NCI-H187 treated with DMSO at 0.1 percent for 48 hours (cell line): ENCODE data around the gene LHFPL3.
"Not testable (repeated sequence)": the region's sequence is repeated elsewhere in the genome, so short reads cannot be mapped to it uniquely, and the experiment has no call there.

Experiments
- DNase-seq: peaks from one replicate; lab custom pipeline; 2025; lab: John Stamatoyannopoulos, UW

The LHFPL3 gene

DNA sequence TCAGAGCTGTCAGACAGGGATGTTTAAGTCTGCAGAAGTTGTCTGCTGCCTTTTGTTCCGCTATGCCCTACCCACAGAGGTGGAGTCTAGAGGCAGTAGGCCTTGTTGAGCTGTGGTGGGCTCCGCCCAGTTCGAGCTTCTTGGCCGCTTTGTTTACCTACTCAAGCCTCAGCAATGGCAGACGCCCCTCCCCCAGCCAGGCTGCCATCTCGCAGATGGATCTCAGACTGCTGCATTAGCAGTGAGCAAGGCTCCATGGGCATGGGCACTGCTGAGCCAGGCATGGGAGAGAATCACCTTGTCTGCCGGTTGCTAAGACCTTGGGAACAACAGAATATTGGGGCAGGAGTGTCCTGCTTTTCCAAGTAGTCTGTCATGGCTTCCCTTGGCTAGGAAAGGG, 267.2 kb downstream of the LHFPL3 start:
- DNase-seq = not testable (repeated sequence)

DNA sequence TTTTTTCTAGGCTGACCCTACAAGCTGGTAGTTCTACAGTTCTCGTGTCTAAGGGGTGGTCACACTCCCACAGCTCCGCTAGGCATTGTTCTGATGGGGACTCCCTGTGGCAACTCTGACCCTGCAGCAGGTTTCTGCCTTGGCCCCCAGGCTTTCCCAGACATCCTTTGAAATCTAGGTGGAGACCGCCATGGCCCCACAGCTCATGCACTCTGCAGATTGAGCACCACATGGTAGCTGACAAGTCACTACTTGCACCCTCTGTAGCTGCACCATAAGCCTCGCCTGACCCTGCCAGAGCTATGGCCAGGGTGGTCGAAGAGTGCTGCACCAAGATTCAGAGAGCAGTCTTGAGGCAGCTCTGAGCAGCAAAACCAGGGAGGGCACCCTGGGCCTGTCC, 275.6 kb downstream of the LHFPL3 start:
- no peak for DNase-seq

GRCh38 chr7:104604706-104605105, 276.3 kb downstream of the LHFPL3 start:
- DNase-seq = no peak

DNA sequence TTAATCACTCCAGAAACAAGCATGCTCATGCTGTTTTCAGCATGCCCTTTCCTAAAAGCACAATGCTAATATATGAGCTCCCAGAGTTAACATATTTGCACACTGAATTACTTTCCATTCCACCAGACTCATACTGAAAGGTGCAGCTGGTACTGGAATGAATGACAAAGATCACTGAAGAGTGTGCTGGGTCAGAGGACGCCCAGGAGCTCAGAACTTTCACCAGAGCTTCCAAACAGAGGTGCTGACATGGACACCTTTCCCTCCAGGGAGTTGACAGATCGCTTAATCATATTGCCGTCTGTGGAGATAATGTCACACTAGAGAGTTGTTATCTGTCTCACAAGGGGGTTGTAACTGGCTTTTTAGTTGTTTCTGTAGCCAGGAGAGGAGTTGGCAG, 292.9 kb downstream of the LHFPL3 start:
- no peak for DNase-seq

GRCh38 chr7:104625956-104626355, 297.6 kb downstream of the LHFPL3 start:
- no peak for DNase-seq

DNA sequence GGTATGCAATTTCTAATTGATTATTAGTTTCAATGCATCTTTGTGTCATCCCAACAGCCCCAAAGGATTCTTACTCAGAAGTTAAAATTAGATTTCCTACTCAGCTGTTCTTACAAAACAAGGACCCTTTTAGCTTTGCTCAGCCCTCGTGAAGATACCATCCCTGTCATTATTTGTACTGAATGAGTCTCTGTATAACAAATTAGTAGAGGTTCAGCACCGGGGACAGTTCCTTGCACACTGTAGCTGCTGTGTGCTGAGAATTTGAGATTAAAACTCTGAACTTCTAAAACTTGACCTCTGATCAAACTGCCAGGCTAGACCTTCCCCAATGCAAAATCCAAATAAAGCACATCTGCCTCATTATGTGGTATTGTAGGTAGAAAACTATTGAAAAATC, 299.1 kb downstream of the LHFPL3 start:
- DNase-seq = no peak

GRCh38 chr7:104628017-104628416, 299.6 kb downstream of the LHFPL3 start:
- no peak for DNase-seq

DNA sequence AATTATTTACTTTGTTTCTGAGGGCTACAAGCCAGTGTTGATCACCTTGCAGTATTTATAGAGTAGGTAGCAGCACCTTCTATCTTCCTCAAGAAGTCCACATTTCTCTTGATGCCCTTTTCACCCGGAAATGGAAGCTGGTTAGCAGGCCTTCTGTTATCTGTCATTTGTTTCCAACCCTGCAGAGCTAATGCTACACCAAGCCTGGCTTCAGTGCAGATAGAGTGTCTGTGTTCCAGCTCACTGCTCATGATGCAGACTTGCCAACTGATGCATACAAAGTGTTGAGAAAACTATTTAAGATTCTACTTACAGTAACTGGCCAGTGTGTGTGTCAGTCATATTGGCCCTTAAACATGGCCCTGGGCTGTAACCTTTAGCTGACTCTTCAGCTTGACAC, 301.0 kb downstream of the LHFPL3 start:
- no peak for DNase-seq

- no peak for DNase-seq
Measured at GRCh38 chr7:104640506-104640905, 312.1 kb downstream of the LHFPL3 start.

- no peak for DNase-seq
Measured at GRCh38 chr7:104642560-104642959, 314.2 kb downstream of the LHFPL3 start.

DNA sequence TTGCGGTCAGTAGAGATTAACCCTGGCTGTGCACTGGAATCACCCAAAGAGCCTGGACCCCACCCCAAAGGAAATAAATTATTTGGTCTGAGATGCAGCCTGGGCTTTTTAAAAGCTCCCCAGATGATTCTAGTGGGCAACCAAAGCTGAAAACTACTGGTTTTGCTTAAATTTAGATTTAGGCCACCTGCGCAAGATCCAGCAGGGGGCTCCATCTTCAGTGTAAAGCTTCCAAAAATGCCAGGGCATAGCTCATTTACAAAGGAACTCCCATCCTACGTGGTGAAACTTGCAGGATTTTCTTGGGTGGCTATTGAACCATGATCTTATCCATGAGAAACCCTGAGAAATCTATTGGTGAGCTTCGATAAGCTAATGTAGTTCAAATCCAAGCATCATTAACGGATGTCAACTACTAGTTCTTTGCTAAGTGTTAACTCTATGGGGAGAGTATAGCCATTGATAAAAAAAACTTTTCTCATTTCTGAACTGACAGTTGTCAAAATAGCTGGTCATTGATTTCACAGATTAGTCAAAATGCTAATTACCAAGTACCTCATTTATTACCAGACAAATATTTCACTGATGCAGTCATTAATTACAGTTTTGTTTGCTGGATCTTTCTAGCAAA, 315.3 kb downstream of the LHFPL3 start:
- no peak for DNase-seq

GRCh38 chr7:104650991-104651640, 322.7 kb downstream of the LHFPL3 start:
- no peak for DNase-seq

DNA sequence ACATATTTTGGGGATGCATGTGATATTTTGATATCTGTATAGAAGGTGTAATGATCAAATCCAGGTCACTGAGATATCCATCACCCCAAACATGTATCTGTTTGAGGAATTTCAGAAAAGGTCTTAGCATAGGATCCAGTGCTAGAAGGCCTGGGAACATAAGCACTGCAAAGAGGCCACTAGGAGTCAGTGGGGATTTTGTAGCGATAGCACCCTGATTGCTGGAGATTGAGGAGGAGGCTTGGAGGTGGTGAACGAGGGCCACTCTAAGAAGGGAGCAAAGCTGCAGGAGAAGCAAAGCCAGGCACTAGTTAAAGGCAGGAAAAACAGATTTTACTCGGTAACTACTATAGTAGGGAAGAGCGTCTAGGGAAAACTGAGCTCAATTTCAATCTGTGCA, 324.0 kb downstream of the LHFPL3 start:
- no peak for DNase-seq

- DNase-seq = no peak
Measured at GRCh38 chr7:104652865-104653264, 324.5 kb downstream of the LHFPL3 start.

- DNase-seq = no peak
Measured at GRCh38 chr7:104653825-104654401, 325.5 kb downstream of the LHFPL3 start.

GRCh38 chr7:104655592-104655991, 327.2 kb downstream of the LHFPL3 start:
- DNase-seq = no peak

GRCh38 chr7:104656467-104656866, 328.1 kb downstream of the LHFPL3 start:
- no peak for DNase-seq

- no peak for DNase-seq
Measured at GRCh38 chr7:104657134-104657533, 328.7 kb downstream of the LHFPL3 start.

GRCh38 chr7:104661575-104661974, 333.2 kb downstream of the LHFPL3 start:
- DNase-seq = no peak

DNA sequence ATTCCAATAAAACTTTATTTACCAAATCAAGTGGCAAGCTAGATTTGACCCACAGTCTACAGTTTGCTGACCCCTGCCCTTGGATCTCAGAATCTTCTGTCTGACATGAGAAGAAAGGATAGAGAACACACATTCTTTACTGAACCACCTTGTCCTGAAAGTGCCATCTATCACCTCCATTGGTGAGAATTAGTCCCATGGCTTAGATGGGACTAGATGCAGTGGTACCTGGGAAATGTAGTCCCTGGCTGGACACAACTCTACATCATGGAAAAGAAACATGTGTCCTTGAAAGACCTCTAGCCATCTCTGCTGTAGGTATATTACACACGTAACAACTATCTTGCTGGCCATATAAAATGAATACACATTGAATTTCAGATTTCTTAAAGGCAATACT, 336.2 kb downstream of the LHFPL3 start:
- DNase-seq = no peak

- DNase-seq = no peak
Measured at GRCh38 chr7:104677587-104677986, 349.2 kb downstream of the LHFPL3 start.

GRCh38 chr7:104679085-104679484, 350.7 kb downstream of the LHFPL3 start:
- no peak for DNase-seq

DNA sequence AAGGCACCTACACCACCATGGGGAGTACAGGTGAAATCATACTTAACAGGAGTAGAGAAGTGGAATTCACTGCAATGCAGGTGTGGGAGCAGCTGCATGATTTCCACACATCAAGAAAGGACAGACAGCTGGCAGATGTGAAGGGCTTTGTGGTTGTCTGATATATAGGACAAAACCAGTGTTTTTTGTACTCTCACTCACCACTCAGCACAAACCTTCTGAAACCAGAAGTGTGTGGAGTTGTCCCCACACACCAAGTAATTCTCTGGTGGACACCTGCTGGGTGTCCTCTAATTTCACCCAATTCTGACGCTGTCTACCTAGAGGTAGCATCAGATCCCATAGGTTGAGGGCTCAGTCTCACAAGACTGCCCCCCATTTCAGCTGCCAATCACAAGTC, 357.9 kb downstream of the LHFPL3 start:
- no peak for DNase-seq

- DNase-seq = no peak
Measured at GRCh38 chr7:104694710-104695109, 366.3 kb downstream of the LHFPL3 start.
